ENCODE results near the gene USP11. TPM values are rescaled to one million over a fixed set of nuclear protein-coding genes. Genes with fewer than 3 reads are reported as not detected.
A peak's percentile ranks its signal among the peaks of the same experiment; 100 is the strongest.

Gene USP11
- total and polyA plus RNA-seq, 5 donors from 2014 or later, result 46.0 to 97.3 (median 57.7) TPM

DNA sequence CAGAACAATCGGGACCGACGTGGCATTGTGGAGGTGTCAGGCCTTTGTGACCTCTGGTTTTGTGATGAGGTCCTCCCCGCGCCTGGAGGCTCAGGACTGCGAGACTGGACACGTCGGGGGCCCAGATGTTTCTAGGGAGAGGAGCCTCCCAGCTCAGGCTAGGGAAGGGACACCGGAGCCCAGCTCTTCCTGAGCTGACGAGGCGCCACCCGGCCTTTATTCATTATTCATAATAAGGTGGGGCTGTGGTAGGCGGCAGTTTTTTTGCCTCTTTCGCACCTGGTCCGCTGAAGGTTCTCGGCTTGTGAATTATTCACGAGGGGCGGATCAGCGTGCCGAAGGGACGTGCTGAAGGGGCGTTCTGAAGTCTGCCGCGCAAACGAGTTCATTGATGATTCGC, 41.5 kb upstream of the USP11 start:
- DNase-seq (peak; percentile 22 to 76 (median 54)), ATAC-seq (ENCODE audit: low read depth in 2 of 2) (peak in 1 of 2 donors; percentile 7)
- peaks cover 42% of the 10 kb centered on the region for H3K4me1 ChIP-seq (ENCODE audit: control insufficient read depth, insufficient read depth, low read length, poor library complexity, severe bottlenecking)
- H3K27ac Mint-ChIP-seq, result peak overlapping the region; percentile 90 to 96 (median 90)
- H3K4me1 Mint-ChIP-seq, result peaks cover 8 to 56% (median 28%) of the 10 kb centered on the region in 4 donors
- peak overlapping the region; percentile 78 for H3K27ac ChIP-seq (ENCODE audit: insufficient read depth, low read length, poor library complexity, severe bottlenecking)
- H3K9me3 Mint-ChIP-seq, result peaks cover 0 to 1% (median 0%) of the 10 kb centered on the region in 7 donors
- peaks cover 4% of the 10 kb centered on the region for H3K36me3 ChIP-seq (ENCODE audit: control insufficient read depth, insufficient read depth, low read length)
- no peaks in the 10 kb centered on the region for H3K9me3 ChIP-seq (ENCODE audit: control insufficient read depth in 2 of 2, low read length in 2 of 2)
- H3K4me3 Mint-ChIP-seq, result peak overlapping the region; percentile 89 to 95 (median 92)
- H3K27me3 ChIP-seq (ENCODE audit: control insufficient read depth, insufficient read depth, low read length), result no peaks in the 10 kb centered on the region
- H3K36me3 Mint-ChIP-seq, result peaks cover 8% of the 10 kb centered on the region
- H3K4me3 ChIP-seq (ENCODE audit: low read depth, low read length), result peak overlapping the region; percentile 68
- no peaks in the 10 kb centered on the region for H3K27me3 Mint-ChIP-seq

DNA sequence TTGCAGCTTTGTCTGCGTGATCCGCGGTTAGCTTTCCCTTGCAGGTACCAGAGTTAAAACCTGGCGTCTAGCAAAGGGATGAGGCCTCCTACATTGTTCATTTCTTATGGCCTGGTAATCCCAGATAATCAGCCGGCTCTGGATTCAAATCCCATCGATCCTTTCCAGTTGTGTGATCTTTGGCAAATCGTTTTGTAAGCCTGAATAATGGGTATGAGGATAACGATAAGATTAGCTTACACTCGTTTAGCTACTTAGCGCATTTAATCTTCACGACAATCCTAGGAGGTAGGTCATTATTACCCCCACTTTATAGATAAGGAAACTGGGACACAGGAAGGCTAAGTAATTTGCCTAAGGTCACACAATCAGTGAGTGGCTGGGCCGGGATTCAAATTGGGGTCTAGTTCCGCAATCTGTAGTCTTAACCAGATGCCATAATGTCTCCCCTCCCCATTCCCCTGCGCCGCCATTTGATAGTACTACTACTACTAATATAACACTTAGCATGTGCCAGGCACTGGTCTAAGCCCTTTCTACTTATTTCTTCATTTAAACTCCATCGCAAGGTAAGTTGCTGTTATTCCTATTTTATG, 40.9 kb upstream of the USP11 start:
- peaks cover 0 to 1% (median 0%) of the 10 kb centered on the region in 7 donors for H3K9me3 Mint-ChIP-seq
- H3K27ac ChIP-seq (ENCODE audit: insufficient read depth, low read length, poor library complexity, severe bottlenecking), result peak overlapping the region; percentile 78

DNA sequence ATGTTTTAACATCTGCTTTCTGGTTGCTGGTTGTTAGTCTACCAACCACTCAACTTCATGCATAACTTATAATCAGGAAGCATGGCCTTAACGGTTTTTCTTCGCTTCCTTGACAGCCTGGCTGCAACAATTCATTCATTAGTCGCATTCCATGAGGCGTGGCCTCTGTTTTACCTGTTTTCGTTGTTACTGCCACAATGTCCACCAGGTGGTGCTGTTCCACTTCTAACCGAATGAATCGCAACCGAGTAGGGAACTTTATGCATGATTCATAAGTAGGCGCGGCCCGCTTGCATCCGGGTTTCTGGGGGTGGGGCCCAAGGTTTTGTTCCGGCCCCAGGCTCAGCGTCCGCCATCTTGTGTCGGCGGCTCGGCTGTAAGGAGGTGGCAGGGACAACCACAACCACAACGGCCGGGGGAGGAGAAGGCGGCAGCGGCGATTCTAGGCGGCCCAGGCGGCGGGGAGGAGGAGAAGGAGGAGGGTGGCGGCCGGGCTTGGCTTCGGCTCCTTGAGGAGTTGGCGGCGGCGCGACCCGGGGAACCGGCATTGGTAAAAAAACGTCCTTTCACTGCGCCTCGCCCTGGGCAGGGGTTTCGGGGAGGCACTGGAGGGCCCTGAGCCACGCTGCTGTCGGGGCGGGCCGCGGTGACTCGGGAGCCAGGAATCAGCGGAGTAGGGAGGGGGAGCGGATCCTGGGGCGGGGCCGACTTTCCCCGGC, 39.2 kb upstream of the USP11 start, which contains the start of gene UBA1:
Gene UBA1, plus strand, starts transcription at position 355 of the 719 bp plus-strand sequence. CDS start 4,974 bp downstream, outside the sequence.
- Mint-ChIP-seq H3K27ac (peak within 1 kb of the TSS; percentile 96 to 100 (median 99)), H3K4me3 (peak within 1 kb of the TSS; percentile 89 to 100 (median 100)), H3K27me3 (no peaks in the 10 kb centered on the region), H3K9me3 (peaks cover 0 to 1% (median 0%) of the 10 kb centered on the region in 7 donors), H3K4me1 (peaks cover 8 to 79% (median 32%) of the 10 kb centered on the region in 4 donors), H3K36me3 (peaks cover 23% of the 10 kb centered on the region)
- no peaks in the 10 kb centered on the region for H3K27me3 ChIP-seq (ENCODE audit: control insufficient read depth, insufficient read depth, low read length)
- H3K4me1 ChIP-seq (ENCODE audit: control insufficient read depth, insufficient read depth, low read length, poor library complexity, severe bottlenecking), result peaks cover 60% of the 10 kb centered on the region
- DNase-seq (peak; percentile 87 to 98 (median 97)), ATAC-seq (ENCODE audit: low read depth in 2 of 2) (peak; percentile 76 to 81)
- H3K9me3 ChIP-seq (ENCODE audit: control insufficient read depth in 2 of 2, low read length in 2 of 2), result no peaks in the 10 kb centered on the region
- peak within 1 kb of the TSS; percentile 89 for H3K27ac ChIP-seq (ENCODE audit: insufficient read depth, low read length, poor library complexity, severe bottlenecking)
- peak within 1 kb of the TSS; percentile 92 for H3K4me3 ChIP-seq (ENCODE audit: low read depth, low read length)
- peaks cover 8% of the 10 kb centered on the region for H3K36me3 ChIP-seq (ENCODE audit: control insufficient read depth, insufficient read depth, low read length)

More for the DNA sequence above, 40.9 kb upstream of the USP11 start:
- H3K4me1 ChIP-seq (ENCODE audit: control insufficient read depth, insufficient read depth, low read length, poor library complexity, severe bottlenecking), result peaks cover 48% of the 10 kb centered on the region
- no peak for ATAC-seq (ENCODE audit: low read depth in 2 of 2)
- H3K4me1 Mint-ChIP-seq, result peaks cover 8 to 62% (median 33%) of the 10 kb centered on the region in 4 donors
- no peaks in the 10 kb centered on the region for H3K9me3 ChIP-seq (ENCODE audit: control insufficient read depth in 2 of 2, low read length in 2 of 2)
- no peak for DNase-seq
- peak overlapping the region; percentile 89 to 95 (median 92) for H3K4me3 Mint-ChIP-seq
- H3K36me3 Mint-ChIP-seq, result peaks cover 13% of the 10 kb centered on the region
- peaks cover 2% of the 10 kb centered on the region for H3K36me3 ChIP-seq (ENCODE audit: control insufficient read depth, insufficient read depth, low read length)
- H3K27me3 ChIP-seq (ENCODE audit: control insufficient read depth, insufficient read depth, low read length), result no peaks in the 10 kb centered on the region
- peak overlapping the region; percentile 68 for H3K4me3 ChIP-seq (ENCODE audit: low read depth, low read length)
- H3K27ac Mint-ChIP-seq, result peak overlapping the region in 2 of 3 donors; percentile 90 to 96
- H3K27me3 Mint-ChIP-seq, result no peaks in the 10 kb centered on the region

- Mint-ChIP-seq H3K27me3 (no peaks in the 10 kb centered on the region), H3K27ac (peak overlapping the region; percentile 96 to 100 (median 99)), H3K4me1 (peaks cover 8 to 82% (median 32%) of the 10 kb centered on the region in 4 donors), H3K36me3 (peaks cover 29% of the 10 kb centered on the region), H3K9me3 (peaks cover 0 to 1% (median 0%) of the 10 kb centered on the region in 7 donors), H3K4me3 (peak overlapping the region; percentile 89 to 100 (median 100))
- ATAC-seq (ENCODE audit: low read depth in 2 of 2), result no peak
- no peaks in the 10 kb centered on the region for H3K27me3 ChIP-seq (ENCODE audit: control insufficient read depth, insufficient read depth, low read length)
- H3K4me1 ChIP-seq (ENCODE audit: control insufficient read depth, insufficient read depth, low read length, poor library complexity, severe bottlenecking), result peaks cover 60% of the 10 kb centered on the region
- peak in 1 of 3 donors; percentile 18 for DNase-seq
- H3K27ac ChIP-seq (ENCODE audit: insufficient read depth, low read length, poor library complexity, severe bottlenecking), result peak overlapping the region; percentile 89
- H3K9me3 ChIP-seq (ENCODE audit: control insufficient read depth in 2 of 2, low read length in 2 of 2), result no peaks in the 10 kb centered on the region
- H3K36me3 ChIP-seq (ENCODE audit: control insufficient read depth, insufficient read depth, low read length), result peaks cover 15% of the 10 kb centered on the region
- H3K4me3 ChIP-seq (ENCODE audit: low read depth, low read length), result peak overlapping the region; percentile 92
These were observed 38.5 kb upstream of the USP11 start for GRCh38 chrX:47194194-47194787.

DNA sequence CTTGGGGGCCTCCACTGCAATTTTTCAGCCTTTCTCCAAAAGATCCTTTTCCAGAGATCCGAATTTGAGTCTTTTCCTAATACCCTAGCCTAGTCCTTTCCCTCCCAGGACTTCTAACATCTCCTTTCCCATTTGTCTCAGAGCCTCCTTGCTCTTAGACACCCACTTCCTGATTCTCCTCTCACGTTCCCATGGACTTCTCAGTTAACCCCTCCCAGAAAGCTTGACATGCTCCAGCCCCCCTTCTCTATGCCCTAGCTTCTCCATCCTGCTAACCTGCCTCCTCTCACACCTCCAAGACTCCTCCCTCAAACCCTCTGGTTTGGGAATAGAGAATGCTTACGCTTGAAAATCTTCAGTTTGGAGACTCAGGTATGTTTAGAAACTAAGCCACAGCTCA, 36.7 kb upstream of the USP11 start:
- ATAC-seq (ENCODE audit: low read depth in 2 of 2), result no peak

GRCh38 chrX:47197526-47197925, 35.3 kb upstream of the USP11 start:
- DNase-seq (no peak), ATAC-seq (ENCODE audit: low read depth in 2 of 2) (no peak)
- Mint-ChIP-seq H3K4me3 (peak overlapping the region in 3 of 4 donors; percentile 89 to 100 (median 100)), H3K36me3 (peaks cover 55% of the 10 kb centered on the region), H3K4me1 (peaks cover 4 to 75% (median 25%) of the 10 kb centered on the region in 4 donors), H3K27me3 (no peaks in the 10 kb centered on the region), H3K9me3 (peaks cover 0 to 1% (median 0%) of the 10 kb centered on the region in 7 donors), H3K27ac (peak overlapping the region in 2 of 3 donors; percentile 89 to 96)
- no peak overlapping the region for H3K27ac ChIP-seq (ENCODE audit: insufficient read depth, low read length, poor library complexity, severe bottlenecking)
- peaks cover 48% of the 10 kb centered on the region for H3K4me1 ChIP-seq (ENCODE audit: control insufficient read depth, insufficient read depth, low read length, poor library complexity, severe bottlenecking)
- peaks cover 45% of the 10 kb centered on the region for H3K36me3 ChIP-seq (ENCODE audit: control insufficient read depth, insufficient read depth, low read length)
- peak overlapping the region; percentile 37 for H3K4me3 ChIP-seq (ENCODE audit: low read depth, low read length)
- H3K9me3 ChIP-seq (ENCODE audit: control insufficient read depth in 2 of 2, low read length in 2 of 2), result no peaks in the 10 kb centered on the region
- no peaks in the 10 kb centered on the region for H3K27me3 ChIP-seq (ENCODE audit: control insufficient read depth, insufficient read depth, low read length)

More for the DNA sequence above, 36.7 kb upstream of the USP11 start:
- H3K27me3 Mint-ChIP-seq, result no peaks in the 10 kb centered on the region
- Histone ChIP-seq H3K27me3 (ENCODE audit: control insufficient read depth, insufficient read depth, low read length) (no peaks in the 10 kb centered on the region), H3K4me3 (ENCODE audit: low read depth, low read length) (peak overlapping the region; percentile 55), H3K4me1 (ENCODE audit: control insufficient read depth, insufficient read depth, low read length, poor library complexity, severe bottlenecking) (peaks cover 56% of the 10 kb centered on the region), H3K36me3 (ENCODE audit: control insufficient read depth, insufficient read depth, low read length) (peaks cover 30% of the 10 kb centered on the region), H3K27ac (ENCODE audit: insufficient read depth, low read length, poor library complexity, severe bottlenecking) (peak overlapping the region; percentile 33), H3K9me3 (ENCODE audit: control insufficient read depth in 2 of 2, low read length in 2 of 2) (no peaks in the 10 kb centered on the region)
- peak overlapping the region; percentile 89 to 100 (median 96) for H3K4me3 Mint-ChIP-seq
- peaks cover 42% of the 10 kb centered on the region for H3K36me3 Mint-ChIP-seq
- peak overlapping the region; percentile 66 to 96 (median 89) for H3K27ac Mint-ChIP-seq
- H3K9me3 Mint-ChIP-seq, result peaks cover 0 to 1% (median 0%) of the 10 kb centered on the region in 7 donors
- no peak for DNase-seq
- H3K4me1 Mint-ChIP-seq, result peaks cover 4 to 82% (median 28%) of the 10 kb centered on the region in 4 donors

GRCh38 chrX:47198026-47198686, 34.7 kb upstream of the USP11 start:
- Histone ChIP-seq H3K9me3 (ENCODE audit: control insufficient read depth in 2 of 2, low read length in 2 of 2) (no peaks in the 10 kb centered on the region), H3K4me1 (ENCODE audit: control insufficient read depth, insufficient read depth, low read length, poor library complexity, severe bottlenecking) (peaks cover 44% of the 10 kb centered on the region), H3K27me3 (ENCODE audit: control insufficient read depth, insufficient read depth, low read length) (no peaks in the 10 kb centered on the region), H3K36me3 (ENCODE audit: control insufficient read depth, insufficient read depth, low read length) (peaks cover 51% of the 10 kb centered on the region), H3K4me3 (ENCODE audit: low read depth, low read length) (no peak overlapping the region), H3K27ac (ENCODE audit: insufficient read depth, low read length, poor library complexity, severe bottlenecking) (no peak overlapping the region)
- Mint-ChIP-seq H3K27me3 (no peaks in the 10 kb centered on the region), H3K9me3 (peaks cover 0 to 1% (median 0%) of the 10 kb centered on the region in 7 donors), H3K36me3 (peaks cover 55% of the 10 kb centered on the region), H3K4me3 (peak overlapping the region in 1 of 4 donors; percentile 89), H3K27ac (peak overlapping the region in 2 of 3 donors; percentile 35 to 84), H3K4me1 (peaks cover 4 to 69% (median 22%) of the 10 kb centered on the region in 4 donors)
- DNase-seq (no peak), ATAC-seq (ENCODE audit: low read depth in 2 of 2) (no peak)
